Tibial nerve (tissue), 4 donors: ENCODE data around the gene CCS. TPM values are rescaled to one million over a fixed set of nuclear protein-coding genes. Genes with fewer than 3 reads are reported as not detected.
A peak's percentile ranks its signal among the peaks of the same experiment; 100 is the strongest.

ENCODE experiments used
- DNase-seq, 2 donors: peaks; one replicate each; pipeline ENCODE4 v3.0.0-alpha.2; 2019; ENCODE audit warnings: low spot score in 2 of 2
- H3K27ac ChIP-seq, 4 donors: fragments of 200-600 bp; sonication (generic) in 3 of 4; one replicate each; pipeline ENCODE4 v1.5.1; 2017 to 2019; ENCODE audit warnings: mild to moderate bottlenecking in 1 of 4
- H3K27me3 ChIP-seq, 2 donors: fragments of 200-600 bp; sonication (generic) in 1 of 2; one replicate each; pipeline versions ENCODE4 v1.5.1 to v1.6.0; 2017 to 2019
- H3K36me3 ChIP-seq, 3 donors: fragments of 200-600 bp; sonication (generic); one replicate each; pipeline ENCODE4 v1.5.1; 2018 to 2019
- H3K4me1 ChIP-seq, 4 donors: fragments of 200-600 bp; sonication (generic) in 3 of 4; one replicate each; pipeline ENCODE4 v1.5.1; 2017 to 2019
- H3K4me3 ChIP-seq, 4 donors: fragments of 200-600 bp; sonication (generic) in 3 of 4; one replicate each; pipeline ENCODE4 v1.5.1; 2017 to 2019; ENCODE audit warnings: mild to moderate bottlenecking in 1 of 4, moderate library complexity in 1 of 4
- H3K9me3 ChIP-seq, 4 donors: fragments of 200-600 bp; sonication (generic) in 3 of 4; one replicate each; pipeline ENCODE4 v1.5.1; 2017 to 2019
- EP300 ChIP-seq, 2 donors: sonication (generic); formaldehyde crosslinking; IDR thresholded peaks; one replicate each; pipeline ENCODE4 v1.6.1; 2017; ENCODE audit warnings: antibody characterized with exemption in 2 of 2, mild to moderate bottlenecking in 1 of 2
- POLR2A ChIP-seq, 2 donors: fragments of 450-650 bp; IDR thresholded peaks; one replicate each; pipeline ENCODE4 v1.6.1; 2017; ENCODE audit warnings: antibody characterized with exemption in 2 of 2, mild to moderate bottlenecking in 2 of 2, moderate library complexity in 2 of 2
- WGBS, 2 donors: methylation state at CpG; one replicate each; pipeline ENCODE4 v1.1.5; 2018; 5-methylcytosine and 5-hydroxymethylcytosine counted together
- total RNA-seq, 4 donors: library from RNA; depleted of rRNA; stranded (reverse); fragments of >200 nt; gene quantifications; one replicate each; pipeline ENCODE4 v1.1.0, GENCODE V29; 2016
- TF ChIP-seq, protein P1 (sequence below), 5 experiments: fragments of 200-600 bp in 3 of 5; fragments of 450-650 bp in 2 of 5; sonication (generic) in 3 of 5; IDR thresholded peaks; one replicate each; pipeline ENCODE4 v1.5.1; 2016 to 2019; ENCODE audit warnings: antibody characterized with exemption in 5 of 5, mild to moderate bottlenecking in 3 of 5, moderate library complexity in 2 of 5

Gene CCS
- total RNA-seq, 4 donors from 2014 or later: 33.4 to 54.0 (median 48.6) TPM

- Histone ChIP-seq H3K4me1 (peaks cover 0 to 13% (median 4%) of the 10 kb centered on the region in 4 donors), H3K36me3 (peaks cover 0 to 15% (median 0%) of the 10 kb centered on the region in 3 donors), H3K4me3 (no peak overlapping the region), H3K27ac (no peak overlapping the region), H3K27me3 (peaks cover 0 to 8% of the 10 kb centered on the region in 2 donors), H3K9me3 (no peaks in the 10 kb centered on the region)
- TF ChIP-seq, protein P1, sequence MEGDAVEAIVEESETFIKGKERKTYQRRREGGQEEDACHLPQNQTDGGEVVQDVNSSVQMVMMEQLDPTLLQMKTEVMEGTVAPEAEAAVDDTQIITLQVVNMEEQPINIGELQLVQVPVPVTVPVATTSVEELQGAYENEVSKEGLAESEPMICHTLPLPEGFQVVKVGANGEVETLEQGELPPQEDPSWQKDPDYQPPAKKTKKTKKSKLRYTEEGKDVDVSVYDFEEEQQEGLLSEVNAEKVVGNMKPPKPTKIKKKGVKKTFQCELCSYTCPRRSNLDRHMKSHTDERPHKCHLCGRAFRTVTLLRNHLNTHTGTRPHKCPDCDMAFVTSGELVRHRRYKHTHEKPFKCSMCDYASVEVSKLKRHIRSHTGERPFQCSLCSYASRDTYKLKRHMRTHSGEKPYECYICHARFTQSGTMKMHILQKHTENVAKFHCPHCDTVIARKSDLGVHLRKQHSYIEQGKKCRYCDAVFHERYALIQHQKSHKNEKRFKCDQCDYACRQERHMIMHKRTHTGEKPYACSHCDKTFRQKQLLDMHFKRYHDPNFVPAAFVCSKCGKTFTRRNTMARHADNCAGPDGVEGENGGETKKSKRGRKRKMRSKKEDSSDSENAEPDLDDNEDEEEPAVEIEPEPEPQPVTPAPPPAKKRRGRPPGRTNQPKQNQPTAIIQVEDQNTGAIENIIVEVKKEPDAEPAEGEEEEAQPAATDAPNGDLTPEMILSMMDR (IDR thresholded peaks at IDR 0.05): no peak
- no peak for TF ChIP-seq EP300 (IDR thresholded peaks at IDR 0.05)
- no peak for DNase-seq
- 92 to 94% methylated on average over 10 to 19 of the region's 24 CpGs for WGBS, 2 donors
These were observed 35.2 kb upstream of the CCS start for GRCh38 chr11:66557733-66558326.

DNA sequence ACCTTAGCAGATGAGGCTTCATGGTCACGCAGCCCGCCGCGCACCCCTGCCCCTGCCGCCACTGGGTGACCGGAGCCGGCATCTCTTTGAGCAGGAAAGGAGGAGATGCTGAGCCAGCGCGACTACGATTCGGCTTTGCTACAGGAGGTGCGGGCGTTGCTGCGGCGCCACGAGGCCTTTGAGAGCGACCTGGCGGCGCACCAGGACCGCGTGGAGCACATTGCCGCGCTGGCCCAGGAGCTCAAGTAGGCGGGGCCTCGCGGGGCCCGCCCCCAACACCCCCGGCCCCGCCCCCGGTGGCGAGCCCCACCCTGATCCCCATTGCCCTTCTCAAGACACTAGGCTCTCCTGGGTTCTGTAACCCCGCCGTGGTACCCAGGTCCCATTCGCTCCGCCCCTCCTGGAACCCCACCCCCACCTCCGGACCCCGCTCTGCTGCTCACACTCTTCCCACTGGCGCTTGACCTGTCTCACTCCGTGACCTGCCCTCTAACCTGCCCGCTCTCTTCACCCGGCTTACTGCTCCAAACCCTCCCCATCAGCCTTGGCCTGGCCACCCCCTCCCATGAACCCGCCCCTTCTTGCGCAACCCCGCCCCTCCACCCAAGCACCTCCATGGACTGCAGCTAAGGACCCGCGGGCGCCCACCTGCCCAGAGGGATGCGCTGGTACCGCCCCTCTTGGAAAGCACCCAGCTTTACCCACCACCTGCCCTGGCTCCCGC, 33.7 kb upstream of the CCS start:
- Histone ChIP-seq H3K27me3 (peaks cover 0 to 8% of the 10 kb centered on the region in 2 donors), H3K4me3 (peak overlapping the region in 1 of 4 donors; percentile 25), H3K4me1 (peaks cover 0 to 13% (median 4%) of the 10 kb centered on the region in 4 donors), H3K36me3 (peaks cover 0 to 29% (median 0%) of the 10 kb centered on the region in 3 donors), H3K9me3 (no peaks in the 10 kb centered on the region), H3K27ac (no peak overlapping the region)
- 12 to 15% methylated on average over 37 to 48 of the region's 50 CpGs for WGBS, 2 donors
- DNase-seq: no peak
- TF ChIP-seq, protein P1 (IDR thresholded peaks at IDR 0.05): no peak
- TF ChIP-seq EP300 (IDR thresholded peaks at IDR 0.05): no peak
- no peak for TF ChIP-seq POLR2A (IDR thresholded peaks at IDR 0.05)

- TF ChIP-seq EP300 (IDR thresholded peaks at IDR 0.05): no peak
- TF ChIP-seq POLR2A (IDR thresholded peaks at IDR 0.05): no peak
These were observed 32.9 kb upstream of the CCS start for GRCh38 chr11:66559866-66560676.

DNA sequence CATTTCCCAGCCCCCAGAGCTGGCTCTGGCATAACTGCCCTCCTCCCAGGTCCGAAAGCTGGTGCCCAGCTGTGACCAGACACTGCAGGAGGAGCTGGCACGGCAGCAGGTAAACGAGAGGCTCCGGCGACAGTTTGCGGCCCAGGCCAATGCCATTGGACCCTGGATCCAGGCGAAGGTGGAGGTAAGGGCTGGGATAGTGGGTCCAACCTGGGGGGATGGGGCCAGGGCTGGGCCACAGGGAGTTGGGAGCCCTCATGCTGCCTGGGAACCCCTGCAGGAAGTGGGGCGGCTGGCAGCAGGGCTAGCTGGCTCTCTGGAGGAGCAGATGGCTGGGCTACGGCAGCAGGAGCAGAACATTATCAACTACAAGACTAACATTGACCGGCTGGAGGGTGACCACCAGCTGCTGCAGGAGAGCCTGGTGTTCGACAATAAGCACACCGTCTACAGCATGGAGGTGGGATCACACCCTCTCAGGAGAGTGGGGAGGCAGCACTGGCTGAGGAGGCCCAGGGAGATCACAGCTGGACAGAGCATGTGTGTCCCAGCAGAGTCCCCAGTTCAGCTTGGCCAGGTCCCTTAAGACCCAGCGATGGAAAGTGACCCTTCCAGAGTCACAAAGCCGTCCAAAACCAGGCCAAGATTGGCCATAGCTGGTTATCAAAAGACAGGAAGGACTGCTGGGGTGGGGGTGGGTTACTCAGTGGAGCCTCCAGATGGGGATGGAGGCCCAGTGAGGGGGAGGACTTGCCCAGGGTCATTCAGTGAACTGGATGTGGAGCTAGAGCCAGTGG, 31.6 kb upstream of the CCS start:
- no peaks in the 10 kb centered on the region for H3K9me3 ChIP-seq
- H3K4me1 ChIP-seq: peaks cover 0 to 13% (median 4%) of the 10 kb centered on the region in 4 donors
- peaks cover 0 to 50% (median 0%) of the 10 kb centered on the region in 3 donors for H3K36me3 ChIP-seq
- WGBS, 2 donors: 75 to 81% methylated on average over 14 of the region's 14 CpGs
- no peak for DNase-seq
- H3K27me3 ChIP-seq: peaks cover 0 to 8% of the 10 kb centered on the region in 2 donors
- TF ChIP-seq EP300 (IDR thresholded peaks at IDR 0.05) (no peak), POLR2A (IDR thresholded peaks at IDR 0.05) (no peak)
- TF ChIP-seq, protein P1 (IDR thresholded peaks at IDR 0.05): no peak
- H3K27ac ChIP-seq: no peak overlapping the region
- no peak overlapping the region for H3K4me3 ChIP-seq

More at GRCh38 chr11:66559866-66560676, 32.9 kb upstream of the CCS start:
- H3K9me3 ChIP-seq: no peaks in the 10 kb centered on the region
- 76 to 83% methylated on average over 16 to 26 of the region's 27 CpGs for WGBS, 2 donors
- H3K27ac ChIP-seq: no peak overlapping the region
- no peak overlapping the region for H3K4me3 ChIP-seq
- no peak for DNase-seq
- peaks cover 0 to 13% (median 4%) of the 10 kb centered on the region in 4 donors for H3K4me1 ChIP-seq
- peaks cover 0 to 8% of the 10 kb centered on the region in 2 donors for H3K27me3 ChIP-seq
- H3K36me3 ChIP-seq: peaks cover 0 to 37% (median 0%) of the 10 kb centered on the region in 3 donors

DNA sequence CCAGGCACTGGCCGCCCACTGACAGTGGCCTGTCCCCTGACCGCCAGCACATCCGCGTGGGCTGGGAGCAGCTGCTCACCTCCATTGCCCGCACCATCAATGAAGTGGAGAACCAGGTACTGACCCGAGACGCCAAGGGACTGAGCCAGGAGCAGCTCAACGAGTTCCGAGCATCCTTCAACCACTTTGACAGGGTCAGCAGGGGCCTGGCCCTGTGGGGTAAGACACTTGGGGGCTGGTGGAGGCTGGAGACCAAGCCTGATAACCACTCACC, 31.1 kb upstream of the CCS start:
- TF ChIP-seq, protein P1 (IDR thresholded peaks at IDR 0.05): no peak
- TF ChIP-seq EP300 (IDR thresholded peaks at IDR 0.05): no peak
- no peak for TF ChIP-seq POLR2A (IDR thresholded peaks at IDR 0.05)

More for the DNA sequence above, 31.1 kb upstream of the CCS start:
- Histone ChIP-seq H3K36me3 (peaks cover 0 to 55% (median 0%) of the 10 kb centered on the region in 3 donors), H3K9me3 (no peaks in the 10 kb centered on the region), H3K4me3 (no peak overlapping the region), H3K27ac (no peak overlapping the region), H3K4me1 (peaks cover 0 to 13% (median 4%) of the 10 kb centered on the region in 4 donors), H3K27me3 (peaks cover 0 to 8% of the 10 kb centered on the region in 2 donors)
- no peak for DNase-seq
- WGBS, 2 donors: 85 to 95% methylated on average over 8 to 9 of the region's 9 CpGs
